SK-N-SH (cell line): ENCODE results near the gene SERPINA3.

Experiments
- FOXM1 ChIP-seq: IDR thresholded peaks from 2 replicates; pipeline ENCODE4 v1.4.0; 2012; ENCODE audit warnings: low read depth, mild to moderate bottlenecking
- TAF1 ChIP-seq: IDR thresholded peaks from 2 replicates; pipeline ENCODE4 v1.6.1; 2012; ENCODE audit warnings: low read depth, mild to moderate bottlenecking, low read length, moderate library complexity, borderline replicate concordance
- USF2 ChIP-seq: fragments of 150-350 bp; IDR thresholded peaks from 2 replicates; pipeline ENCODE4 v1.6.1; 2017; ENCODE audit warnings: antibody characterized with exemption, low read length, low read depth, borderline replicate concordance
- TF ChIP-seq, protein P1 (sequence below): fragments of 200-600 bp; sonication (generic); IDR thresholded peaks from 2 replicates; pipeline ENCODE4 v1.6.1; 2017; ENCODE audit warnings: antibody characterized with exemption, mild to moderate bottlenecking, moderate library complexity
- TF ChIP-seq, protein P2 (sequence below): IDR thresholded peaks from 2 replicates; pipeline ENCODE4 v1.4.0; 2012; ENCODE audit warnings: low read depth

- TF ChIP-seq, protein P1, sequence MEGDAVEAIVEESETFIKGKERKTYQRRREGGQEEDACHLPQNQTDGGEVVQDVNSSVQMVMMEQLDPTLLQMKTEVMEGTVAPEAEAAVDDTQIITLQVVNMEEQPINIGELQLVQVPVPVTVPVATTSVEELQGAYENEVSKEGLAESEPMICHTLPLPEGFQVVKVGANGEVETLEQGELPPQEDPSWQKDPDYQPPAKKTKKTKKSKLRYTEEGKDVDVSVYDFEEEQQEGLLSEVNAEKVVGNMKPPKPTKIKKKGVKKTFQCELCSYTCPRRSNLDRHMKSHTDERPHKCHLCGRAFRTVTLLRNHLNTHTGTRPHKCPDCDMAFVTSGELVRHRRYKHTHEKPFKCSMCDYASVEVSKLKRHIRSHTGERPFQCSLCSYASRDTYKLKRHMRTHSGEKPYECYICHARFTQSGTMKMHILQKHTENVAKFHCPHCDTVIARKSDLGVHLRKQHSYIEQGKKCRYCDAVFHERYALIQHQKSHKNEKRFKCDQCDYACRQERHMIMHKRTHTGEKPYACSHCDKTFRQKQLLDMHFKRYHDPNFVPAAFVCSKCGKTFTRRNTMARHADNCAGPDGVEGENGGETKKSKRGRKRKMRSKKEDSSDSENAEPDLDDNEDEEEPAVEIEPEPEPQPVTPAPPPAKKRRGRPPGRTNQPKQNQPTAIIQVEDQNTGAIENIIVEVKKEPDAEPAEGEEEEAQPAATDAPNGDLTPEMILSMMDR, result no peak
- TF ChIP-seq FOXM1, result no peak
- TF ChIP-seq TAF1, result no peak
- TF ChIP-seq, protein P2, sequence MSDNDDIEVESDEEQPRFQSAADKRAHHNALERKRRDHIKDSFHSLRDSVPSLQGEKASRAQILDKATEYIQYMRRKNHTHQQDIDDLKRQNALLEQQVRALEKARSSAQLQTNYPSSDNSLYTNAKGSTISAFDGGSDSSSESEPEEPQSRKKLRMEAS, result no peak
- TF ChIP-seq USF2, result no peak
Observed at GRCh38 chr14:94581127-94581999, 30.8 kb upstream of the SERPINA3 start, which contains the start of gene SERPINA5.
